G401 (cell line): ENCODE results near the gene NUP188. TPM values are rescaled to one million over a fixed set of nuclear protein-coding genes. Genes with fewer than 3 reads are reported as not detected.

Experiments used
- DNase-seq: peaks from one replicate; pipeline ENCODE4 v3.0.0-alpha.2; 2015; ENCODE audit warnings: low spot score
- in situ Hi-C: cut with HindIII; loops from 2 replicates; pipeline ENCODE4 v1.10.0; 2016; ENCODE audit warnings: low sequenced_read_pairs, mixed read lengths
- total RNA-seq: library from RNA; depleted of rRNA; stranded (reverse); fragments of >200 nt; shearing (Covaris generic); gene quantifications from 2 replicates; pipeline ENCODE4 v1.2.3, GENCODE V29; 2014; rRNA removed

The NUP188 gene, protein sequence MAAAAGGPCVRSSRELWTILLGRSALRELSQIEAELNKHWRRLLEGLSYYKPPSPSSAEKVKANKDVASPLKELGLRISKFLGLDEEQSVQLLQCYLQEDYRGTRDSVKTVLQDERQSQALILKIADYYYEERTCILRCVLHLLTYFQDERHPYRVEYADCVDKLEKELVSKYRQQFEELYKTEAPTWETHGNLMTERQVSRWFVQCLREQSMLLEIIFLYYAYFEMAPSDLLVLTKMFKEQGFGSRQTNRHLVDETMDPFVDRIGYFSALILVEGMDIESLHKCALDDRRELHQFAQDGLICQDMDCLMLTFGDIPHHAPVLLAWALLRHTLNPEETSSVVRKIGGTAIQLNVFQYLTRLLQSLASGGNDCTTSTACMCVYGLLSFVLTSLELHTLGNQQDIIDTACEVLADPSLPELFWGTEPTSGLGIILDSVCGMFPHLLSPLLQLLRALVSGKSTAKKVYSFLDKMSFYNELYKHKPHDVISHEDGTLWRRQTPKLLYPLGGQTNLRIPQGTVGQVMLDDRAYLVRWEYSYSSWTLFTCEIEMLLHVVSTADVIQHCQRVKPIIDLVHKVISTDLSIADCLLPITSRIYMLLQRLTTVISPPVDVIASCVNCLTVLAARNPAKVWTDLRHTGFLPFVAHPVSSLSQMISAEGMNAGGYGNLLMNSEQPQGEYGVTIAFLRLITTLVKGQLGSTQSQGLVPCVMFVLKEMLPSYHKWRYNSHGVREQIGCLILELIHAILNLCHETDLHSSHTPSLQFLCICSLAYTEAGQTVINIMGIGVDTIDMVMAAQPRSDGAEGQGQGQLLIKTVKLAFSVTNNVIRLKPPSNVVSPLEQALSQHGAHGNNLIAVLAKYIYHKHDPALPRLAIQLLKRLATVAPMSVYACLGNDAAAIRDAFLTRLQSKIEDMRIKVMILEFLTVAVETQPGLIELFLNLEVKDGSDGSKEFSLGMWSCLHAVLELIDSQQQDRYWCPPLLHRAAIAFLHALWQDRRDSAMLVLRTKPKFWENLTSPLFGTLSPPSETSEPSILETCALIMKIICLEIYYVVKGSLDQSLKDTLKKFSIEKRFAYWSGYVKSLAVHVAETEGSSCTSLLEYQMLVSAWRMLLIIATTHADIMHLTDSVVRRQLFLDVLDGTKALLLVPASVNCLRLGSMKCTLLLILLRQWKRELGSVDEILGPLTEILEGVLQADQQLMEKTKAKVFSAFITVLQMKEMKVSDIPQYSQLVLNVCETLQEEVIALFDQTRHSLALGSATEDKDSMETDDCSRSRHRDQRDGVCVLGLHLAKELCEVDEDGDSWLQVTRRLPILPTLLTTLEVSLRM (N-terminal part only)
- total RNA-seq, result 33.2 and 68.6 TPM in 2 replicates

- in situ Hi-C loops, result no loop called here
- DNase-seq, result peak; percentile 93
Measured at GRCh38 chr9:128947527-128948301, at the start of gene NUP188, which contains the start of gene DOLK. TSS of gene NUP188 (plus strand) at chr9:128947699. CDS start at chr9:128947720, 21 bp downstream. TSS of gene DOLK (minus strand) at chr9:128947603. CDS start at chr9:128947303, 300 bp downstream.

DNA sequence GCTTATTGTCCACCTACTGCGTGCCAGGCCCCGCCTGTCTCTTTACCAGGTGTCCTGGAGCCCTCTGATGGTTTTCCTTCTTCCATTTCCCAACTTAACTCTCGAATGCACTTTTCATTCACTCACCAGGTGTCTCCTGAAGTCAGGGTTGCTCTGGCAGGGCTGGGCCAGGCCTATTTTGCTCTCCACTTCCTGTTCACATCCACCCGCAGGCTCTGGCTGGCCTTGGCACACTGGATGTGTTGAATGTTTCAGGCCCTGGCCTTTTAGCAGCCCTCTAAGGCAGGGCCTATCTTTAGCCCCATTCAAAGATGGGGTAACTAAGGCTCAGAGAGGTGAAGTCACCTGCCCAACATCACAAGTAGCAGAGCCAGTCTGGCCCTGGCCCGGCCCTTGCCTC is 49.1 kb upstream of the NUP188 start:
- DNase-seq, result no peak
- in situ Hi-C loops, result no loop called here

DNA sequence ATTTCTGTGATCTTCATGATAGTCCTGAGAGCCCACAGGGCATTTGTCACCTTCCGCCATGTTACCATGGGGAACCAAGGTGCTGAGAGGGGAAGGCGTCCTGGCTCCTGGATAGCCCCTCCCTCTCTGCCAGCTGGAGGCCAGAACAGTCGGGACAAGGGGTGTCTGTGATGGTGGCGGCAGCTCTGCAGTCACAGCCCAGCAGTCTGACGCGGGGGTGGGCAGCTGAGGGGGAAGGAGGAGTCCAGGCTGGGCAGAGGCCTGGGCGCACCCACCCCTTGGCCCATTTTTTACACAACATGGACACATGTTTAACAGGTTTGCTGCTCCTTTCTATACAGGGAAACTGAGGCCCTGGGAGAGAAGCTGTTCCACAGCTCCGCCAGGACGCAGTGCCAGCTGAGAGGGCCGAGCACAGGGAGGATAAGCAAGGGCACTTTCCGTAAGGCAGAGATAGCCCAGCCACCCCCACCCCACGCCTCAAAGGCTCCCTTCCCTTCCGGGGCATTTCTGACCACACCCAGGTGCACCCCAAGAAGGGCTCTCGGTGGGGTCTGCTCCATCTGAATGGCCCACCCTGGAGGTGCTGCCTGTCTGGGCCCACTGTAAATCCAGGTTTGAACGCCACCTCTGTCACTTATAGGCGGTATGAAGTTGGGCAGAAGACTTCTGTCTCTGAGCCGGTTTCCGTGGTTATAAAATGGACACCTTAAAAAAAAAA is 48.5 kb upstream of the NUP188 start:
- DNase-seq, result no peak
- in situ Hi-C loops, result no loop called here

DNA sequence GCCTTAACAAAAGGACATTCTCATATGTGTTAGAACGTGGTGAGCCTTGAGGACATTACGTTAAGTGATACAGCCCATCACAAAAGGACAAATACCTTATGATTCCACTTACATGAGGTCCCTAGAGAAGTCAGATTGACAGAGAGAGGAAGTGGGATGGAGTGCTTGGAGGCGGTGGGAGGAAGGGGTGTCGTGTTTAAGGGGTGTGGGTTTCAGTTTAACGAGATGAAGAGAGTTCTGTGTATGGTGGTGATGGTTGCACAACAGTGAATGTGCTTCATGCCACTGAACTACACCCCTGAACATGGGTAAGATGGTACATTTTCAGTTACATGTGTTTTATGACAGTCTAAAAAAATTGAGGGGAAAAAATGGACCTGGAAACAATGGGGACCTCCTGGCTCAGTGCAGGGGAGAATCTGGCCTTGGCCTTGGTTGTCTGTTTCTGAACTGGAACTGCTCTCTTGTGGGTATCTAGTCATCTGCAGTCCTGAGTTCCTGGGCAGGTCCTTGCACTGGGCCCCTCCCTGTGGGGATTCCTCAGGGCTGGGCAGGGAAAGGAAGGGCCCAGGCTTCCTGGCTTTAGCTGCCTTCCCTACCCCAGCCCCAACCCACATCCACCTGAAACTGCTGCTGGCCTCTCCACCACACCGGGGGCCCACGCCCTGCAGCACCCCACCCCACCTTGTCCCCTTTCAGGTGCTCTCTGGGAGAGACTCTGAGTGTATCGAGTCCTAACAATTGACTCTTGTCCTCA is 47.8 kb upstream of the NUP188 start:
- in situ Hi-C loops, result no loop called here
- no peak for DNase-seq

- DNase-seq, result no peak
- in situ Hi-C loops, result no loop called here
Measured at GRCh38 chr9:128901379-128901778, 46.1 kb upstream of the NUP188 start.

- in situ Hi-C loops, result no loop called here
- DNase-seq, result no peak
Measured at GRCh38 chr9:128901822-128902221, 45.7 kb upstream of the NUP188 start.

- no peak for DNase-seq
- in situ Hi-C loops, result no loop called here
Measured at GRCh38 chr9:128902351-128903078, 45.0 kb upstream of the NUP188 start.

GRCh38 chr9:128903079-128903461 is 44.4 kb upstream of the NUP188 start:
- in situ Hi-C loops, result no loop called here
- no peak for DNase-seq

DNA sequence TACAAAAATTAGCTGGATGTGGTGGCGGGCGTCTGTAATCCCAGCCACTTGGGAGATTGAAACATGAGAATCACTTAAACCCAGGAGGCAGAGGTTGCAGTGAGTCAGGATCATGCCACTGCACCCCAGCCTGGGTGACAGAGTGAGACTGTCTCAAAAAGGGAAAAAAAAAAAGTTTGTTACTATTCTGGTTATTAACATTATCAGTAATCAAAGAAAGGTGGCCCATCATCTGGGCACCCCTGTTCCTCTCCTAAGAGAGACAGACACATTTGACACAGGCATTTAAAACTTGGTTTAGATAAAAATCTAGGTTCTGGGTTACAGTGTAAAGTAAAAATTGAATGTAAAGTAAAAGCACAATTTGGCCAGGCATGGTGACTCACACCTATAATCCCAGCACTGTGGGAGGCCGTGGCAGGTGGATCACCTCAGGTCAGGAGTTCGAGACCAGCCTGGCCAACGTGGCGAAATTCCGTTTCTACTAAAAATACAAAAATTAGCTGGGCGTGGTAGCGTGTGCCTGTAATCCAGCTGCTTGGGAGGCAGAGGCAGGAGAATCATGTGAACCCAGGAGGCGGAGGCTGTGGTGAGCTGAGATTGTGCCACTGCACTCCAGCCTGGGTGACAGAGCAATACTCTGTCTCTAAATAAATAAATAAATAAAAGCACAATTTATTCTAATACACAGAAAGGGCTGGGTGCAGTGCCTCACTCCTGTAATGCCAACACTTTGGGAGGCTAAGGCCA is 43.5 kb upstream of the NUP188 start:
- DNase-seq, result no peak
- in situ Hi-C loops, result no loop called here

- in situ Hi-C loops, result no loop called here
- DNase-seq, result no peak
Measured at GRCh38 chr9:128905964-128906363, 41.5 kb upstream of the NUP188 start.

GRCh38 chr9:128906741-128907140 is 40.8 kb upstream of the NUP188 start:
- DNase-seq, result no peak
- in situ Hi-C loops, result no loop called here

DNA sequence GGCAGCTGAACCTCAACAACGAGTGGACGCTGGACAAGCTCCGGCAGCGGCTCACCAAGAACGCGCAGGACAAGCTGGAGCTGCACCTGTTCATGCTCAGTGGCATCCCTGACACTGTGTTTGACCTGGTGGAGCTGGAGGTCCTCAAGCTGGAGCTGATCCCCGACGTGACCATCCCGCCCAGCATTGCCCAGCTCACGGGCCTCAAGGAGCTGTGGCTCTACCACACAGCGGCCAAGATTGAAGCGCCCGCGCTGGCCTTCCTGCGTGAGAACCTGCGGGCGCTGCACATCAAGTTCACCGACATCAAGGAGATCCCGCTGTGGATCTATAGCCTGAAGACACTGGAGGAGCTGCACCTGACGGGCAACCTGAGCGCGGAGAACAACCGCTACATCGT is 39.1 kb upstream of the NUP188 start:
- no peak for DNase-seq
- in situ Hi-C loops, result no loop called here

DNA sequence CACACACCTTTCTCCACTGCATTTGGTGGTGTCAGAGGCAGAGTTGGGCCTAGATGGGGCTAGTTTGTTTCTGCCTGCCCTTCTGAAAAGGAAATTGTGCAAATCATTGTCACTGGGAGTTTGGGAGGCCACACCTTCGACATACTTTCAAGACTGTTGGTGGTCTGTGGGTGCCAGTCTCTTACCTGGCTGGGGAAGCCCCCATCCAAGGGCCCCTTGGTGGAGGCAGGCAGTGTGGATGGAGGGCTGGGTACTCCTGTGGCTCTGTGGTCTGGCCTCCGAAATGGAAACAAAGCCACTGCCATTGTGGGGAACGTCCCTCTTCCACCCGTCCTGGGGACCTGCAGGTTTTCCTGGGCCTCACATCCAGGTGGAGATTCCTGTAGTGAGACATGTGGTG is 37.6 kb upstream of the NUP188 start:
- in situ Hi-C loops, result no loop called here

GRCh38 chr9:128910906-128911305 is 36.6 kb upstream of the NUP188 start:
- no peak for DNase-seq
- in situ Hi-C loops, result no loop called here

More for the DNA sequence above, 37.6 kb upstream of the NUP188 start:
- no peak for DNase-seq

DNA sequence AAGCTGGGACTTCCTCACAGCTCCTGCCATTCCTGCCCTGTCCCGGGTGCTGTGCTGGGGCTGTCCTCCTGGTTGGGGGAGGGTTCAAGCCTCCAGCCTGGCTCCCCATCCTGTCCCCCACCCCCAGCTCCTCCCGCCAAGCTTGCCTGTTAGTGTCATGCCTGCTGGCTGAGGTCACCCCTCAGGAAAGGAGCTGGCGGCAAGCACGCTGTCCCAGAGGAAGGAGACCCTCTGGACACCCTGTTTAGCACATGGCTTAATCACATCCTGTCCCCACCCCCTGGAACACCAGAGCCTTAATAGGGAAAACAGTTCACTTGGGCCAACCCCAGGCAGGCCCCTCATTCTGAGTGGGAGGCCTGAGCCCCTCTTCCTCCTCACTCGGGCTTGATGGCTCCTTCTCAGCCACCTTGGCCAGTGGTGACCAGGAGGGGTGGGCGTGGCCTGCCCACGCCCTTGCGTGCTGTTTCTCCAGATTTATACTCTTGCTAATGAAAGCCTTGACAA is 35.9 kb upstream of the NUP188 start:
- in situ Hi-C loops, result no loop called here
- DNase-seq, result no peak
